ENCODE data around the gene ORC6. TPM values are rescaled to one million over a fixed set of nuclear protein-coding genes. Genes with fewer than 3 reads are reported as not detected.
A peak's percentile ranks its signal among the peaks of the same experiment; 100 is the strongest.

The ORC6 gene
- total and polyA plus RNA-seq, 2 donors (not counting 1 experiment from before 2014, with no cell fraction given), result 5.0 to 9.5 TPM

DNA sequence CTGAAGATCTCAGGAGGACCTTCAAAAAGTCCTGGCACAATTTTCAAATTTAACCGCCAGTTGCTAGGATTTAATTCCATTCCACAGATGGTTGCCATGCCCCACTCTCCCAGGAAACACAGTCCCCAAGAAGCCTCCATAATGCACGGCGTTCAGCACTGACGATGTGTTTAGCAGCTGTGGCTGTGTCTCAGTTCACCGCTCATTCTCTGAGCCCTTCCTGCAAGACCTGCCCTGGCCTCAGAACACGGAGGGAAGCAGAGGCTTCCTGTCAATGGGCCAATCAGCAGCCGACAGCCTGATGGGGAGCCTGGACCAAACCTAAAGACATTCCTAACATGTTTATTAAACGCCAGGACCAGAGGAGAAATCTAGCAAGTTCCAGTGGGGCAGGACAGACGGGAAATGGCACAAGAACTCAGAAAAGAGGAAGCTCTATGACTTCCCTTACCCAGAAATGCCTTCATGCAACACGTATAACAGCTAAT, 53.8 kb downstream of the ORC6 start:
- Histone ChIP-seq H3K4me3 (replicated peaks in 1 of 4; ENCODE audit: control extremely low read depth in 1 of 4, insufficient read depth in 1 of 4, low read depth in 3 of 4, low read length in 4 of 4) (no peak overlapping the region), H3K36me3 (ENCODE audit: control insufficient read depth, insufficient read depth, low read length) (no peaks in the 10 kb centered on the region), H3K27me3 (ENCODE audit: control insufficient read depth, insufficient read depth, low read length) (no peaks in the 10 kb centered on the region), H3K4me2 (ENCODE audit: extremely low read depth, insufficient read depth, low read length) (peak overlapping the region; percentile 51), H3K9me3 (ENCODE audit: control insufficient read depth, insufficient read depth, low read depth, low read length) (no peaks in the 10 kb centered on the region), H2AFZ (ENCODE audit: low read length) (peak overlapping the region; percentile 74), H3K27ac (ENCODE audit: insufficient read depth, low read length) (no peak overlapping the region), H3K4me1 (ENCODE audit: control insufficient read depth, extremely low read depth, insufficient read depth, low read length) (no peaks in the 10 kb centered on the region), H3K9ac (ENCODE audit: insufficient read depth, low read length) (no peak overlapping the region), H3K79me2 (ENCODE audit: control insufficient read depth, insufficient read depth, low read length) (no peaks in the 10 kb centered on the region), H4K20me1 (ENCODE audit: control insufficient read depth, extremely low read depth, insufficient read depth, low read length) (no peaks in the 10 kb centered on the region)
- DNase-seq (ENCODE audit: low read depth in 2 of 2), result peak; percentile 8 to 51
- no peak for TF ChIP-seq EZH2 (IDR thresholded peaks at IDR 0.05; ENCODE audit: low read length, missing control alignments)
- no peak for TF ChIP-seq CTCF (conservative IDR thresholded peaks at IDR 0.05 in 1 of 2, IDR thresholded peaks at IDR 0.05 in 1 of 2; ENCODE audit: low read depth in 1 of 2, low read length in 2 of 2)

DNA sequence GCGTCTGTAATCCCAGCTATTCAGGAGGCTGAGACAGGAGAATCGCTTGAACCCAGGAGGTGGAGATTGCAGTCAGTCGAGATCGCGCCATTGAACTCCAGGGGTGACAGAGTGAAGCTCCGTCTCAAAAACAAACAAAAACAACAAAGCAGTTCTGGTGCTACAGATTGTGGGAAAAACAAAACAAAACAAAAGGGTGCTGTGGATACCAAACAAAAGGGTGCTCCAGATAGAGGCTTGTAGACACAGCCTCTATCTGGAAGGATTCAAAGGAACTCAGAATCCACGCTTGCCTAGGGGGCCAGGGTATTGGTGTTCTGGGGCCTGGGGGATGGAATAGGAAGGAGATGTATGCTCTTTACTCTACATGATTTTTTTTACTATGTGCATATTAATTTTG, 56.2 kb downstream of the ORC6 start:
- H3K9me3 ChIP-seq (ENCODE audit: control insufficient read depth, insufficient read depth, low read depth, low read length), result no peaks in the 10 kb centered on the region
- TF ChIP-seq CTCF (conservative IDR thresholded peaks at IDR 0.05 in 1 of 2, IDR thresholded peaks at IDR 0.05 in 1 of 2; ENCODE audit: low read depth in 1 of 2, low read length in 2 of 2) (no peak), EZH2 (IDR thresholded peaks at IDR 0.05; ENCODE audit: low read length, missing control alignments) (no peak)
- H3K36me3 ChIP-seq (ENCODE audit: control insufficient read depth, insufficient read depth, low read length), result no peaks in the 10 kb centered on the region
- no peak overlapping the region for H3K4me3 ChIP-seq (replicated peaks in 1 of 4; ENCODE audit: control extremely low read depth in 1 of 4, insufficient read depth in 1 of 4, low read depth in 3 of 4, low read length in 4 of 4)
- H3K27me3 ChIP-seq (ENCODE audit: control insufficient read depth, insufficient read depth, low read length), result no peaks in the 10 kb centered on the region
- no peak overlapping the region for H3K27ac ChIP-seq (ENCODE audit: insufficient read depth, low read length)
- no peaks in the 10 kb centered on the region for H3K4me1 ChIP-seq (ENCODE audit: control insufficient read depth, extremely low read depth, insufficient read depth, low read length)
- no peak for DNase-seq (ENCODE audit: low read depth in 2 of 2)
- H3K4me2 ChIP-seq (ENCODE audit: extremely low read depth, insufficient read depth, low read length), result no peak overlapping the region
- no peaks in the 10 kb centered on the region for H4K20me1 ChIP-seq (ENCODE audit: control insufficient read depth, extremely low read depth, insufficient read depth, low read length)
- H2AFZ ChIP-seq (ENCODE audit: low read length), result no peak overlapping the region
- no peaks in the 10 kb centered on the region for H3K79me2 ChIP-seq (ENCODE audit: control insufficient read depth, insufficient read depth, low read length)
- H3K9ac ChIP-seq (ENCODE audit: insufficient read depth, low read length), result no peak overlapping the region

GRCh38 chr16:46746821-46747776, 57.6 kb downstream of the ORC6 start:
- Histone ChIP-seq H3K27me3 (ENCODE audit: control insufficient read depth, insufficient read depth, low read length) (no peaks in the 10 kb centered on the region), H3K36me3 (ENCODE audit: control insufficient read depth, insufficient read depth, low read length) (no peaks in the 10 kb centered on the region), H3K79me2 (ENCODE audit: control insufficient read depth, insufficient read depth, low read length) (no peaks in the 10 kb centered on the region), H3K27ac (ENCODE audit: insufficient read depth, low read length) (no peak overlapping the region), H3K4me2 (ENCODE audit: extremely low read depth, insufficient read depth, low read length) (no peak overlapping the region), H3K4me3 (replicated peaks in 1 of 4; ENCODE audit: control extremely low read depth in 1 of 4, insufficient read depth in 1 of 4, low read depth in 3 of 4, low read length in 4 of 4) (no peak overlapping the region), H3K9ac (ENCODE audit: insufficient read depth, low read length) (no peak overlapping the region), H3K9me3 (ENCODE audit: control insufficient read depth, insufficient read depth, low read depth, low read length) (no peaks in the 10 kb centered on the region), H3K4me1 (ENCODE audit: control insufficient read depth, extremely low read depth, insufficient read depth, low read length) (no peaks in the 10 kb centered on the region), H4K20me1 (ENCODE audit: control insufficient read depth, extremely low read depth, insufficient read depth, low read length) (no peaks in the 10 kb centered on the region), H2AFZ (ENCODE audit: low read length) (no peak overlapping the region)
- no peak for DNase-seq (ENCODE audit: low read depth in 2 of 2)
- TF ChIP-seq CTCF (conservative IDR thresholded peaks at IDR 0.05 in 1 of 2, IDR thresholded peaks at IDR 0.05 in 1 of 2; ENCODE audit: low read depth in 1 of 2, low read length in 2 of 2) (no peak), EZH2 (IDR thresholded peaks at IDR 0.05; ENCODE audit: low read length, missing control alignments) (no peak)

Data from fibroblast of lung (primary cell).